Activated T-cell treated with anti-CD3 and anti-CD28 coated beads for 1 hour (primary cell): Measurements from ENCODE around the gene MB.
"Not testable (repeated sequence)": the region's sequence is repeated elsewhere in the genome, so short reads cannot be mapped to it uniquely, and the experiment has no call there.

ENCODE experiments used
- DNase-seq: peaks from one replicate; pipeline ENCODE4 v3.0.0-alpha.2; 2020; ENCODE audit warnings: low read depth

The MB gene

GRCh38 chr22:35637254-35637653, 20.1 kb upstream of the MB start:
- no peak for DNase-seq

- DNase-seq: no peak
Observed at GRCh38 chr22:35634943-35635540, 17.9 kb upstream of the MB start.

GRCh38 chr22:35634015-35634414, 16.9 kb upstream of the MB start:
- DNase-seq: no peak

- DNase-seq: no peak
Observed at GRCh38 chr22:35633520-35633919, 16.4 kb upstream of the MB start.

- no peak for DNase-seq
Observed at GRCh38 chr22:35632935-35633334, 15.8 kb upstream of the MB start.

GRCh38 chr22:35631597-35631996, 14.5 kb upstream of the MB start:
- no peak for DNase-seq

GRCh38 chr22:35630891-35631290, 13.8 kb upstream of the MB start:
- no peak for DNase-seq

- DNase-seq: no peak
Observed at GRCh38 chr22:35630387-35630793, 13.3 kb upstream of the MB start.

GRCh38 chr22:35629406-35630216, 12.5 kb upstream of the MB start:
- DNase-seq: no peak

- DNase-seq: no peak
Observed at GRCh38 chr22:35628732-35629131, 11.6 kb upstream of the MB start.

GRCh38 chr22:35627267-35628041, 10.3 kb upstream of the MB start:
- peak; percentile 37 for DNase-seq

- no peak for DNase-seq
Observed at GRCh38 chr22:35625763-35626432, 8.8 kb upstream of the MB start.

- DNase-seq: no peak
Observed at GRCh38 chr22:35624547-35624946, 7.4 kb upstream of the MB start.

- not testable (repeated sequence) for DNase-seq
Observed at GRCh38 chr22:35623885-35624284, 6.8 kb upstream of the MB start.

- no peak for DNase-seq
Observed at GRCh38 chr22:35622191-35622913, 5.2 kb upstream of the MB start.

- DNase-seq: no peak
Observed at GRCh38 chr22:35621451-35621850, 4.3 kb upstream of the MB start.

GRCh38 chr22:35620624-35621251, 3.6 kb upstream of the MB start:
- DNase-seq: no peak

- DNase-seq: no peak
Observed at GRCh38 chr22:35619336-35620094, 2.4 kb upstream of the MB start.

- no peak for DNase-seq
Observed at GRCh38 chr22:35618427-35619223, 1.5 kb upstream of the MB start.

- DNase-seq: no peak
Observed at GRCh38 chr22:35616043-35616442, 1.1 kb downstream of the MB start.
